DLD1 (cell line): ENCODE data around the gene GTF2B.
"Not testable (repeated sequence)": the region's sequence is repeated elsewhere in the genome, so short reads cannot be mapped to it uniquely, and the experiment has no call there.

Source experiments
- in situ Hi-C: cut with HindIII; loops from 2 replicates; pipeline ENCODE4 v1.10.0; 2017; ENCODE audit warnings: low sequenced_read_pairs

Gene GTF2B, protein sequence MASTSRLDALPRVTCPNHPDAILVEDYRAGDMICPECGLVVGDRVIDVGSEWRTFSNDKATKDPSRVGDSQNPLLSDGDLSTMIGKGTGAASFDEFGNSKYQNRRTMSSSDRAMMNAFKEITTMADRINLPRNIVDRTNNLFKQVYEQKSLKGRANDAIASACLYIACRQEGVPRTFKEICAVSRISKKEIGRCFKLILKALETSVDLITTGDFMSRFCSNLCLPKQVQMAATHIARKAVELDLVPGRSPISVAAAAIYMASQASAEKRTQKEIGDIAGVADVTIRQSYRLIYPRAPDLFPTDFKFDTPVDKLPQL

DNA sequence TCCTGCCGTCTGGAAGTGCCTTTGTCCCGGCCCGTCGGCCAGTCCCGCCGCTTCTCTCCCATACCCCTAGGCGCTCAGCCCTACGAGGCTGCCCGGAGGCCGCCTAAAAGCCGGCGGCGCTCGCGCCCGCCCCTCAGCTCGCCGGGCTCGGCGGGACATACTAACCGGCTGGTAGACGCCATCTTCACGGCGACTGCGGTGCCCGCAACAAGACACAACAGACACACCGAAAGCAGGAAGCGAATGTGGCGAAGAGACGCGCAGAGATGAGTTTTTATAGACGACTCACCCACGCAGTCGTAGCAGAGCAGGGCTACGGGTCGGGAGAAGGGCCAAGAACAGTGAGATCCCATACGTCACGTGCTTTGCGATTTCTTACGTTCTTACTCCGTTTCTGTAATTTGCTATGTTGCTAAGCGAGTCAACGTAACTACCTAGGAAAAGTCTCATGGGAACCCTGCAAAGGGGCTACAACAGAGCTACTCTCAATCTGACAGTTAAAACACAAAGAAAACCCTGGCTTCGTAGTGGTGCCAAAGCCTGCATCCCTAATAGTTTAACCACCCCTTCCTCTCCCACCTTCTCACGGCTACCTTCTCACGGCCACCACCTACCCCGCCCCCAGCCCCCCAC is at the start of gene GTF2B:
Gene GTF2B (minus strand): TSS at position 250 of the 633 bp plus-strand sequence. CDS start 68 bp downstream, at position 182.
- in situ Hi-C loops: no loop called here

DNA sequence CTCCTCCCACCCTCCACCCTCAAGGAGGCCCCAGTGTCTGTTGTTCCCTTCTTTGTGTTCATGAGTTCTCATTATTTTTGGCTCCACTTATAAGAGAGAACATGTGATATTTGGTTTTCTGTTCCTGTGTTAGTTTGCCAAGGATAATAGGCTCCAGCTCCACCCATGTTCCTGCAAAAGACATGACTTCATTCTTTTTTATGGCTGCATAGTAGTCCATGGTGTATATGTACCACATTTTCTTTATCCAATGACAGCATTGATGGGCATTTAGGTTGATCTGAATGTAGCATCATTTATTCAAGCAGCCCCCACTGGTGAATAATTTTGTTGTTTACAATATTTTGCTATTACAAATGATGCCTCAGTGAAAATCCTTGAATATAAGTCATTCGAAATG is 47.2 kb upstream of the GTF2B start:
- in situ Hi-C loops: not testable (repeated sequence)

DNA sequence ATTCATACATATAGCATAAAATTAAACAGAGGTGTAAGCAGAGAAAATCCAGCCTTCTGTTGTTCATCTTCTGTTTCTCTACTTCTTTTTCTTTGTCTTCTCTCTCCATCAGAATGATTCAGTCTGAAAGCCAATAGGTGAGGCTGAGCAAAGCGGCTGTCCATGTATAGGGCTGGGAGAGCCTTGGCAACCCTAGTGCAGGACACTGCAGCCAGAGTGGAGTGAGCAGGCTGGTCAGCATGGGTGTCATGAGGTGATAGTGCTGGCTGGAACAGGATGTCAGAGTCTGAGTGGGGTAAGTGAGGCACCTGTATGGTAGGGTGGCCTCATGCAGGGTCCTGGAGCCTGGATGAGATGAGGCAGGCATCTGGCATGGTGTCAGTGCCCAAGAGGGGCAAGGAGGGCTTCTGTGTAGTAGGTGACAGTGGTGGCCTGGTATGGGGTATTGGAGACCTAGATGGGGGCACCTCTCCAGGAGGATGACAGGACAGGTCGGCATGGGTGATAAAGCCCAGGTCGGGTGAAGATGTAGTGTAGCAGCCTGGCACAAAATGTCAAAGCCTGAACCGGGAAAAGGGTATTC is 45.5 kb upstream of the GTF2B start:
- in situ Hi-C loops: no loop called here

DNA sequence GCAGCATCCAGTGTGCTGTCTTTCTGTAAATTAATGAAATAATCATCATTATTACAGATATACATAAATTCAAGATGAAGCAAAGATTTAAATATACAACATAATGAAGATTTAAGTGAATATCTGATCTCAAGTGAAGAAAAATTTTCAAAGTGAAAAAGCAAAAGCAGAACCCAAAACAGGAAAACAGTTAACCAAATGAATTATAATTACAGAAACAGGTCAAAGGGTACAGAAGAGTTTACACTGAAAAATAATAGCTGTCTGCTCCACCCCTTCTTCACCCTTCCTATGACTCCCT is 44.8 kb upstream of the GTF2B start:
- in situ Hi-C loops: no loop called here

DNA sequence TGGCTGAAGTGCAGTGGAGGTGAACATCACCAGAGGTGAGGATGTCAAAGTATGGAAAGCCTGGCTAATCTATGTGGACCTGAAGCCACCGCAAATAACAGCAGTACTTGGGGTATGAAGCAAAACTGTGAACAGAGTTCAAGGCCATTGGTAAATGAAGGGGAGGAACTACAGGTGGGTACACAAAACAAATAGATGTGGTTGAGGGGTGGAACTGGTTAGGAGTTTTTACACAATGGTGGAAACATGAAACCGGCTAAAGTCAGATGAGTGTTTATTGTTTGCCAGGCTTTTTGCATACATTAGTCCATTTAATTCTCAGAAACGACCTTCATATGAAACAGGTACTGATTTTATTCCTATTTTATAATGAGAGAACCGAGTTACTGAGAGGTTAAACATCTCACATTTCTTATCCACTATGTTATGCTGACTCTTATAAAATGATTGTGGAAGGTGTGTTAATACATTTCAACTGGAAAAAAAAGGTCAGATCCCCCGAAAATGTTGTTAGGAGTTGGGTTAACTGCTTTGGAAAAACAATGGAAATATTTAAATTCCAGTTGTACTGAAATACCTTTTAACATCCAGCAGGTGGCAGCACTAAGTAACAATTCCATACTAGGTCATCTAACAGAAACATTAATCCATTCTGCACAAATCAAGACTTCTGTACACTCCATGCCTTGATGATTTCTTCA is 44.3 kb upstream of the GTF2B start:
- in situ Hi-C loops: no loop called here

DNA sequence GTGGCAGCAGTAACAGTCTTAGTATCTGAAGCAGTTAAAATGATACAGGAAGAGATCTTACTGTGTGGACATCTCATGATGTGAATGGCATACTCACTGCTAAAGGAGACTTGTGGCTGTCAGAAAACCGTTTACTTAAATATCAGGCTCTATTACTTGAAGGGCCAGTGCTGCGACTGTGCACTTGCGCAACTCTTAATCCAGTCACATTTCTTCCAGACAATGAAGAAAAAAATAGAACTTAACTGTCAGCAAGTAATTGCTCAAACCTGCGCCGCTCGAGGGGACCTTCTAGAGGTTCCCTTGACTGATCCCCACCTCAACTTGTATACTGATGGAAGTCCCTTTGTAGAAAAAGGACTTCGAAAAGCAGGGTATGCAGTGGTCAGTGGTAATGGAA is 38.8 kb upstream of the GTF2B start:
- in situ Hi-C loops: not testable (repeated sequence)

DNA sequence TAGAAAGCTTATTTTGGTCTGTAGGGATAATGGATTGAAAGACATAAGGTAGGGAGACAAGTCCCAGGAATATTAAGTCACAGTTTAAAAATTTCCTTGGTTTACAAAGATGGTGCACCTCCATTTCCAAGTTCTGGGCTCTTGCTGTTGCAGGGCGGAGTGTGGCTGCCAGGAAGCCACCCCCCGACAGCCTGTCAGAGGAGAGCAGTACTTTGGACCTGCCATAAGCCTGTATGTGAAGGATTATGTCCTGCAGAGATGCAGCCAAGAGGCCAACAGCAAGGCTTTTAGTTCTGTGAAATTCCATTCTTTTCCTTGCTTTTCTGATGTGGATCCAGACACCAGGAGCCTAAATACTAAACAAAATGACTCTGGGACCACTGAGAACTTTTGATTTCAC is 31.9 kb upstream of the GTF2B start:
- in situ Hi-C loops: no loop called here

DNA sequence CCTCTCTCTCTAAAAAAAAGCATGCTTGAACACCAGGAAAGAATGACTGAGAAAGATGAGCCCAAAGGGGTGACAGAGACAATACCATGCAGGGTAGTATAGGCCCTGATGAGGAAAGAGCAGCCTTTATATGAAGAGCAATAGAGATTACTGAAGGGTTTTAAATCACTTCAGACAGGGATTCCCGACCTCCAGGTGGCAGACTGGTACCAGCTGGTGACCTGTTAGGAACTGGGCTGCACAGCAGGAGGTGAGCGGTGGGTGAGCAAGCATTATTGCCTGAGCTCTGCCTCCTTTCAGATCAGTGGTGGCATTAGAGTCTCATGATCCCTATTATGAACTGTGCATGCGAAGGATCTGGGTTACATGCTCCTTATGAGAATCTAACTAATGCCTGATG is 30.8 kb upstream of the GTF2B start:
- in situ Hi-C loops: no loop called here

DNA sequence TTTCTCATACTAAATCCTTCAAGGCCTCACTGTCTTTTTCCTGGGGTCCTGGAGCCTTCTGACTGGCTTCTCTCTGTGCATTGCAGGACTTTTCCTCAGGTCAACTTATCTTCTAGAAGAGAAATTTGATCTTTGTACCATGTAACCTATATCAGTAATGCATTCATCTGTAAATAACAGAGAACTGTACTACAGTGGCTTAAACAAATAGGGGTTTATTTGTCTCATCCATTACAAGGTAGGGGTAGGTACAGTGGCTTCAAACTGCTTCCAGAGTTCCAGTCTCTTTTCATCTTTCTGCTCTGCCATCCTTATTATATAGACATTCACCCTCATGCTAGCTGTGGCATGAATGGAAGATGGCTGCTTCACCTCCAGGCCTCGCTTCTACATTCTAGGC is 29.5 kb upstream of the GTF2B start:
- in situ Hi-C loops: no loop called here

DNA sequence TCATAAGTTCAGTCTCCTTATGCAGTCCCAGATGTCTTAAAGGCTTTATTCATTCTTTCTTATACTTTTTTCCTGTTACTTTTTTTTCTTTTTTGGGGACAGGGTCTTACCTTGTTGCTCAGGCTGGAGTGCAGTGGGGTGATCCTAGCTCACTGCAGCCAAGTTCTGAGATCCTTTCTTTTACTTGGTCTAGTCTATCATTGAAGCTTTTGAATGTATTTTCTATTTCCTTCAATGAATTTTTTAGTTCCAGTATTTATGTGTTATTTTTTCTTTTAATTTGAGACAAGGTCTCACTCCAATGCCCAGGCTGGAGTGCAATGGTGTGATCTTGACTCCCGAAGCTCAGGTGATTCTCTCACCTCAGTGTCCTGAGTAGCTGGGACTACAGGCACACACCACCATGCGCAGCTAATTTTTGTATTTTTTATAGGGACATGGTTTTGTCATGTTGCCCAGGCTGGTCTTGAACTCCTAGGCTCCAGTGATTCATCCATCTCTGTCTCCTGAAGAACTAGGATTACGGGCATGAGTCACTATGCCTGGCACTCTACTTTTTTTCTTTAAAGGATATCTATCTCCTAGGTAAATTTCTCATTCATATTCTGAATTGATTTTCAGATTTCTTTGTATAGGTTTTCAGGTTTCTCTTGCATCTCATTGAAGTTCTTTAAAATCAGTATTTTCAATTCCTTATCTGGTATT is 26.1 kb upstream of the GTF2B start:
- in situ Hi-C loops: no loop called here

DNA sequence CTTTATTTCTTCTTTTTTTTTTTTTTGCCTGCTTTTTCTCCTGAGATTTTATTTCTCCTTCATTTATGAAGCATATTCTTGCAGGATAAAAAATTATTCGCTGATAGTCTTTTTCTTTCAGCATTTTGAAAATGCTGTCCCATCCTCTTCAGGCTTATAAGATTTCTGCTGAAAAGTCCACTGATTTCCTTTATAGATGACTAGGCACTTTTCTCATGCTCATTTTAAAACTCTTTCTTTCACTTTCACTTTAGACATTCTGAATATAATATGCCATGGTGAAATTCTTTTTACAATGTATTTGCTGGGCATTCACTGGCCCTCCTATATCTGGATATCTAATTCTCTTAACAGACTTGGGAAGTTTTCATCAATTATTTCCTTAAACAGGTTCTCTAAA is 25.5 kb upstream of the GTF2B start:
- in situ Hi-C loops: no loop called here

DNA sequence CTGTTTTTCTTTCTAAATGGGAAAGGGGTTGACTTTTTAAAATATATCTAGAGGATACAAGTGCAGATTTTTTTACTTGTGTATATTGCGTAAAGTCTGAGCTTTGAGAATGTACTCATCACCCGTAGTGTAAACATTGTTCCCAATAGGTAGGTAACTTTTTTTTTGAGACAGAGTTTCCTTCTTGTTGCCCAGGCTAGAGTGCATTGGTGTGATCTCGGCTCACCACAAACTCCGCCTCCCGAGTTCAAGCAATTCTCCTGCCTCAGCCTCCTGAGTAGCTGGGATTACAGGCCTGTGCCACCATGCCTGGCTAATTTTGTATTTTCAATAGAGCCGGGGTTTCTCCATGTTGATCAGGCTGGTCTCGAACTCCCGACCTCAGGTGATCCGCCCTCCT is 20.4 kb upstream of the GTF2B start:
- in situ Hi-C loops: not testable (repeated sequence)

DNA sequence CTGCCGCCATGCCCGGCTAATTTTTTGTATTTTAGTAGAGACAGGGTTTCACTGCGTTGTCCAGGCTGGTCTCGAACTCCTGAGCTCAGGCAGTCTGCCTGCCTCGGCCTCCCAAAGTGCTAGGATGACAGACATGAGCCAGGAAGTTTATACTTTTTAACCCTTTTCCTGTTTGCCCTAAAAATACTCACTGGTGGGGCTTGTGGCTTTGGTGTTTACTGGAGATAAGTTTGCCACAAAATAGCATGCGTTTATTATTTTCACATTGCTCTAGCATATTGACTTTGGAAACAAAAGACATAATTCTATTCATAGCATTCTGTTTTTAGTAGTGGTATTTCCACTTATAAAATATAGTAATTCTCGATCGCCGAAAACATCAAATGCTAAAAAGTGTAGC is 19.8 kb upstream of the GTF2B start:
- in situ Hi-C loops: no loop called here

DNA sequence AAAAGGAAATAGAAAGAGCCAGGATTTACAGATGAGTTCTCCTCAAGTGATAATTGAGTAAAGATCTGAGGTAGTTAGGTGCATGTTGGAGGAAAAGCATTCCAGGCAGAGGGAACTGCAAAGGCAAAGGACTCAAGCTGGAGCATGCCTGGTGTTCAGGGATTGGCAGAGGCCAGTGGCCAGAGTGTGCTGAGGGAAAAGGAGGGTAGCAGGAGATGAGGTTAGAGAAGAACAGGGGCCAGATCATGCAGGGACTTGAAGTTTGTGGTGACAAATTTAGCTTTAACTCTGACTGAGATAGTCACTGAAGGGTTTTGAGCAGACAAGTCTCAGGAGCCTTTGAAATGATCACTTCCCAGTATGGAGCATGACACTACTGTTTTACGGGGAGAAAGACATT is 19.0 kb upstream of the GTF2B start:
- in situ Hi-C loops: no loop called here

DNA sequence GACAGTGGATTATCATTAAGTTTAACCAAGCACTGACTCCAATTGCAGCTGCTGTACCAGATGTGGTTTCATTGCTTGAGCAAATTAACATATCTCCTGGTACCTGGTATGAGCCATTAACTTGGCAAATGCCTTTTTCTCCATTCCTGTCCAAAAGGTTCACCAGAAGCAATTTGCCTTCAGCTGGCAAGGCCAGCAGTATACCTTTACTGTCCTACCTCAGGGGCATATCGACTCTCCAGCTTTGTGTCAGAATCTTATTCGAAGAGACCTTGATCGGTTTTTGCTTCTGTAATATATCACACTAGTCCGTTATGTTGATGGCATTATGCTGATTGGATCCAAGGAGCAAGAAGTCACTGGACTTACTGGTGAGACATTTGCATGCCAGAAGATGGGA is 9.5 kb upstream of the GTF2B start:
- in situ Hi-C loops: no loop called here

DNA sequence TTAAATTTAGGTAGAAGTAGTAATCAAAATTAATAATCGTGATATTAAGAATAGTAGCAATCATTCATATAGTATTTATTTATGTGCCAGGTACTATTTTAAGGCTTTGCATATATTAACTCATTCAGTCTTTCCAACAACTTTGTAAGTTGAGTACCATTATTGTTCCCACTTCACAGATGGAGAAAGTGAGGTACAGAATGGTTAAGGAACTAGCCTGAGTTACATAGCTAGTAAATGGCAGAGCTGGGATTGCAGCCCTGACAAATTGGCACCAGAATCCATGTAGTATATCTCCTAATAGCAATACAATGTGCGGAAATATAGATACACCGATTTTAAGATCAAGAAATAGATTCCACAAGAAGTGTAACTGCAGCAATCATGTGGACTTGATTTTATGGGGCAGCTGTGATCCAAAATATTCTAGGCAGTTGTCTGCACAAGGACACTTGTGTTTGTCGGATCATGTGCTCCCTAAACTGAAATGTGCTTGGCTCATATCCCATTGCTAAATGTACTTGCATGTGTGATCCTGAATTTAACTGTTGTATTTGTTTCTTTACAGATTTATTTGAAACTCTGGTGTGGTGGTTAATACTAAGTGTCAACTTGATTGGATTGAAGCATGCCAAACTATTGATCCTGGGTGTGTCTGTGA is 5.8 kb upstream of the GTF2B start:
- in situ Hi-C loops: no loop called here

DNA sequence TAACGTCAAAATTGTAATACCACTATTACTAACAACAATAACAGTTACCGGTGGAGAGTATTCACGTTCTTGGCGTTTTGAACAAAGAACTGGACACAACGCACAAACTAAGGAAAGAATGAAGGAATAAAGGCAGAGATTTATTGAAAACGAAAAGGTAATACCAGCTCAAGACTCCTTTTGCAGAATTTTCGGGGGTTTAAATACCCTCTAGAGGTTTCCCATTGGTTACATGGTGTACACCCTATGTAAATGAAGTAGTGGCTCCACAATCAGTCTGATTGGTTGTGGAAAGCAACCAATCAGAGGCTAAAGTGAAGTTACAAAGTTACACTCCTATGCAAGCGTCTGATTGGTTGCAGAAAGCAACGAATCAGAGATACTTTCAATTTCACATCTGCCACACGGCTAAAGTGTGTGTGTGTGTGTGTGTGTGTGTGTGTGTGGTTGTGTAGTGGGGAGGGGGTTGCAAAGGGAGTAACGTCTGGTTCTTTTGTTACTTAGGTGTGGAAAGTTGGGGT is 1.1 kb upstream of the GTF2B start:
- in situ Hi-C loops: no loop called here

DNA sequence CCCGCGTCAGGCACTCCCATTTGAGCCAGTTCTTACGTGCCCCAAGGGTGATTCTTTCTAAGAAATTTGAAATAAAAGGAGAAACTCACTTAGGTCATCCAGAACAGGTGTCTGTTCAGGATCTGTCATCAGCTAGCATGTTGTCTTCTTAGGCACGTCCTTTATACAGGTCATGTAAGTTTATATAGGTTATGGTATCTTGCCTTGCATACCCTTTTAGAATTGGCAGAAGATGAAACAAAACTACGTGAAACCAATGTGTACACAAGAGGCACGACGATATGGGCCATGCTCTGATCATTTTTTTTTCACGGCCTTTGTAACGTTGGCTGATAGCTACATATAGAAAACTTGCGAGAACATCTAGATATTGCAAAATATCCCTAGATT is 579 bp upstream of the GTF2B start:
- in situ Hi-C loops: no loop called here

DNA sequence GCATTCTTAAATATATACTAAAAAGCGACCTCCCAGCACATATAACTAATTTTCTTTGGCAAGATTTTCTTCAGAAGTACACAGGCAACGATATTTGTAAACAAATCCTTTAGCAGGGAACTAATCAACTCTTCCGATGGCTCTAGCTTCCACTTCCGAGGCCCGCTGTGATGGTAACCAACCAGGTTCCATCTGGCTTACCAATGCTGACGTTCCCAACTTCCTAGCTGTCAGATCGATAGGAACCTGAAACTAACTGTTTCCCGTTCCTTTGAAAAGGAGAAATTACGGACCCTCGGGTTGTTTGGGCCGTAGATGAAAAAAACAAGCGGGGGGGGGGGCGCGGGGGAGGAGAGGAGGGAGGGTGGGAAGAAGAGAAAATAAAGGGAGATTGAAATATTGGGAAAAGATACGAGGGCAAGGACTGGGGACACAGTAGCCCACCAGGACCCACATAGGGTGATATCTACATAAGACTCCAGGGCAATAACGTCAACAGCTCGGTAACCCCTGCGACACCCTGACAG is 513 bp downstream of the GTF2B start:
- in situ Hi-C loops: no loop called here

DNA sequence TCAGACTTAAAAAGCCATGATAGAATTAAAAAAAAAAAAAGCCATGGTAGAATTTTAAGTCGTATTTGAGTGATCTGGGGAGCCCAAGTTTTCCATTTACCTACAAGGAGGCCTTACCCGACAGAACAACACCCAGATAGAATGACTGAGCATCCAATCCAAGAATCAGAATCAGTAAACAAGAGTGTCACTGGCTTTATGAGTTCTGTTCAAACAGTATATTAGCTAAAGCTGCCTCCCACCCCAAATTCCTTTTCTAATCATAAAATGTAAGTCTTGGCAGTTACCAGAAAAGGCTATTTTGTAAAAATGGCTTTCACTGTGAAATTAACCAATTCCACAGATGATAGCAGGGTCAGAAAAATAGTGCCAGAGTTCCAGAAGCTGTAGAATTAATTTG is 1.2 kb downstream of the GTF2B start:
- in situ Hi-C loops: no loop called here
